GM03348 (cell line): Measurements from ENCODE around the gene SUPV3L1.

Experiments
- DNase-seq: peaks from one replicate; pipeline ENCODE4 v3.0.0; 2012; ENCODE audit warnings: low spot score

Gene SUPV3L1

DNA sequence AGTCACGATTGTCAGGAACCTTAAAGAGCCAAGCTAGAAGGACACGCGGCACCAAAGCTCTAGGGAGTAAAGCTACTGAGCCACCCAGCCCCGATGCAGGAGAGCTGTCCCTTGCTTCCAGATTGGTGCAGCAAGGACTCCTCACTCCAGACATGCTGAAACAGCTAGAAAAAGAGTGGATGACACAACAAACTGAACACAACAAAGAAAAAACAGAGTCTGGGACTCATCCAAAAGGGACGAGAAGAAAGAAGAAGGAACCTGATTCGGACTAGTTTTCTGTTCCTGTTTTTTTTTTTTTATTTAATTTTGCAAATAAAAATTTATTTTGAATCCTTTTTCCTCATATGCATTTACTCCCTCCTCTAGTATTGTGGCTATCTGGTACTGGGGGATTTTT is 28.7 kb downstream of the SUPV3L1 start:
- no peak for DNase-seq

DNA sequence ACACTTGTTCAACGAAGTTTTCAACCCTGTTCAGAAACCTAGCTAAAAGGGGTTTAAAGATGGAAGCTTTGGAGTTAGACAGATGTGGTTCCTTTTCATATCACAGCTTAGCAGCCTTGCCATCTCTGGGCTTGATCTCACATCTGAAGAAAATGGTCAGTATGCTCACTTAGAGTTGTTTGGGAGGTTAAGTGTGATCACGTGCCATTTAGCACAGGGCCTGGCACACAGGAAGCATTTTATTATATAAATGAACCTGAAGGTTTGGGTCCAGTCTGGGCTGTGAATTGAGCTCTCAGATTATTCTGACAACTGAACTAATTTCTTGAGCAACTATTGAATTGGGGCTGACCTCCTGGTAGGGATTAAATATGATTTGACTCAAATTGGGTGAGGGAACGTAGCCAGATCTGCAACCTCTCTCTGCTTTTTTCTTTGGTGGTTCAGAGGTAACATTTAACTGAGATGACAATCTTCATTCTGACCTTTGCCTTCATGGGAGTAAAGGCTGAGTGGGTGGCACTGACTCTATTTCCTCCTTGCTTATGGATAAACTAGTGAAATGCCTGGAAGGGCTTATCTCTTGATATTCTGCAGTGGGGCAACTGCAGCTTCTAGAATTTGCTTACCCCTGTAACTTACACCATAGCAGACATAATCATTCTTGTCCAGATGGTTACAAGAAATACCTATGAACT is 29.9 kb downstream of the SUPV3L1 start:
- no peak for DNase-seq

DNA sequence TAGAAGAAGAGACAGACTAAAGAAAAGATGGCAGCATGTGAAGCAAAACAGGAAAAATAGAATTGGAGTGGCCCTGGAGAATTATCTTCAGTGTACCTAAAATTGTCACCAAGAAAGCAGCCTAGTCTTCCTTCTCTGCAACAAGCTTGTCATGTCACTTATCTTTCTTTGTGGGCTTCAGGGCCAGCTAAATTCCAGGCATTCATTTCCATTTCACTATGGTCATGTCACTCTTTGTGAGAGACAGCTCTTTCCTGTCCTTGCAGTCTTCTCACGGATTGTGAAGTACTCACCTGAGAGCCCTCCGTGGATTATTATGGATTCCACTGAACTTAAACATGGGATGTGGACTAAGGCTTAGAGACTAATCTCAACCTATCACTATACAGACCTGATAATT is 31.1 kb downstream of the SUPV3L1 start:
- no peak for DNase-seq

DNA sequence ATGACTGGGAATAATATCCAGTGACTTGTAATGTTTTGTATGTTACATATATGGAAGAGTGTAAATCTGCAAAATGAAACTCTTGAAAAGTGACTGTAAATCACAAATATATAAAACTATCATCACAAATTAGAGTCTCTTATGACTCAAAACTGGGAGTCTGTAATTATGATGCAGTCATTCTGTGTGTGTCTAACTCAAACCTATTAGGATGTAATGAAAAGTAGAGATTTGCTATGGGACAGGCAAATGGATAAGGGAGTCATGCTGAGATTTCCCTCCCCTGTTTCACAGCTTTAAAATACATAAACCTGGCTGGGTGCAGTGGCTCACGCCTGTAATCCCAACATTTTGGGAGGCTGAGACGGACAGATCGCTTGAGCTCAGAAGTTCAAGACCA is 31.5 kb downstream of the SUPV3L1 start:
- no peak for DNase-seq

DNA sequence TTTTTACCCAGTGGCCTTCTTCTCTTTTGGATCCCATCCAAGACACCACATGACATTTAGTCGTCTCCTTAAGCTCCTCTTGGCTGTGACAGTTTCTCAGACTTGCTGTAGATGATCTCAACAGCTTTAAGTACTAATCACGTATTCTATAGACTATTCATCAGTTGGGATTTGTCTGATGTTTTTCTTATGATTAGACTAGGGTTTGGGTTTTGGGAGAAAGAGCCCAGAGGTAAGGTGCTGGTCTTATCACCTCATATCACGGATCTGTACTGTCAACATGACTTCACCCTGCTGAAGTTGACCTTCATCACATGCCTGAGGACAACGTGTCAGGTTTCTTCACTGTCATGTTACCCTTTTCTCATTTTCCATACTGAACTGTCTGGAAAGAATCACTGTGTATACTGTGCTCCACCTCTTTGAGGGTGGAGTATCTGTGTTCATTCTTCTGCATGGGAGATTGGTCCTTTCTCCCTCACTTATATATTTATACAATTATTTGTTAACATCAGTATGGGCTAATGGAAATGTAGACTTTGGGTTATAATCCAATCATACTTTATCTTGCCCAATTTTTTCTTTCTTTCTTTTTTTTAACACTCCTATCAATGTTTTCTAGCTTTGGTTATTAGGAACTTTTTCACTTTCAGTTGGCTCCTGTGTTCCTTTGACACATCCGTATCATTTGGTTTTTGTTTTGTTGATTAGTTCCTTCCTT is 33.7 kb downstream of the SUPV3L1 start:
- DNase-seq: no peak

DNA sequence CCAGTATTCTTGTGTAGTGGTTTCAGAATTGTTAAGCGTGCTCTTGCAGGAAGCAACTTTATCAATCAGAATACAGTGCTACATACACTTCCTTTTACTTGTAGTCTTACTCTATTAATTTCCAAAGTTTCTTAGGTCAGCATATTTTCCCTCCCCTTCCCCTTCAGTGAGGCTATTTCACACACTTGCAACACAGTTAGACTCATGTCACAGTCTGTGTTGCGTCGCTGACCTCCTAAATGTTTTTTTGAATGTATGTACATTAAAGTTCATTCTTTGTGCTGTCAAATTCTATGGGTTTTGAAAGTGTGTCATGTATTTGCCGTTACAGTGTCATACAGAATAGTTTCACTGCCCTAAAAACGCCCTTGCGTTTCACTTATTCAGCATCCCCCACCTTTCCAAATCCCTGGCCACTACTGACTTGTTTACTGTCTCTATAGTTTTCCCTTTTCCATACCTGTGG is 34.7 kb downstream of the SUPV3L1 start:
- DNase-seq: no peak

DNA sequence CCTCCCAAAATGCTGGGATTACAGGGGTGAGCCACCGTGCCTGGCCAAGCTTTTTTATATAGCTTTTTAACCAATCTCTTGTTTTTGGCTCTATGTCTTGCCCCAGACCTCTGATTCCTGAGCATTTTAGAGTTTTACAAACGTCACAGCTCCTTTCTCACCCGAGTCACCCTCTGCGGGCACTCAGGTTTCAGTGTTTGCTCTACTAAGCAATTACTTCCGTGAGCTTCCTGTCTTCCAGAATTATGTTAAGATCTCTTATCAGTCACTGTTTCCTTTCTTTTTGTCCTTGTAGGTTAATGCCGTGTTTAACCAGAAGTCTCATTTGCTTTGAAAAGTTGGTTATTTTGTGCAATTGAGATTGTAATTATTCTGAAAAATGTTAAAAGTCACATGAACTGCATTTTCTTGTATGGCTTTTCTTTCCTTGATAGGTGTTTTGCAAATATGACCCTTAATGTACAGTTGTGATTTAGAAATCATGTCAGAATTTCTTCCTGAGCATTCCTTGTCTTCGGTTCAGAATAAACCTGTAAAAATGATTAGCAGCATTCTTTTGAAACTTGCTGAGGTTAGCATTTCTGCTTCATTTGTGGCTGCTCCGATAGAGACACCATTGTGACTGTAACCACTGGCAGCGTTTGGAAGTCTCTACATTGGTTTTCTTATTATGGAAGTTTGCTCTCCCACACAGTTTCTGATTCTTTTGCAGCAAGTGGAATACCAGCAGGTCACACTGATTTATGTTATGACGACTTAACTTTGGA is 35.6 kb downstream of the SUPV3L1 start:
- no peak for DNase-seq

DNA sequence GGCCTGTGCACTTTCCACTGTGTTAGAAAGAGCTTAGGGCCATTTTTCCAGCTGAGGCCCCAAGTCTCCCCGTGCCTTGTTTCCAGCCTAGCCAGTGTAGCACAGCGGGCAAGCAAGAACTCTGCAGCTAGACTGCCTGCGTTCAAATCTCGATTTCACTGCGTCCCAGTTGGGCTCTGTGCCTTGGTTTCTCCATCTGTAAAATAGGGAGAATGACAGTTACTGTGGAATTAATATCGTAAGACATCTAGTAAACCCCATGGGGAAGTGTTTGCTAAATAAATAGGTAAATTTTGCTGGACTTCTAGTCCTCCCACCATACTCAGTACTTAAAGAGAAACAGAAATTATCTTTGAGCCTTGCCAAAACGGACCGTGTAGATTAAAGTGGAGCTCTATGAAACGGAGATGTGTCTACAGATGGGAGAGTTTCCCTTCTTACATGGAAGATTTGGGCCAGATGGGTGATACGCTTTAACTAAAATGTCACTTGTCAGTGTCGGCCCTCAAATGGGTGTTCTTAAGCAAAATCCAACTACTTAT is 36.6 kb downstream of the SUPV3L1 start:
- DNase-seq: no peak

DNA sequence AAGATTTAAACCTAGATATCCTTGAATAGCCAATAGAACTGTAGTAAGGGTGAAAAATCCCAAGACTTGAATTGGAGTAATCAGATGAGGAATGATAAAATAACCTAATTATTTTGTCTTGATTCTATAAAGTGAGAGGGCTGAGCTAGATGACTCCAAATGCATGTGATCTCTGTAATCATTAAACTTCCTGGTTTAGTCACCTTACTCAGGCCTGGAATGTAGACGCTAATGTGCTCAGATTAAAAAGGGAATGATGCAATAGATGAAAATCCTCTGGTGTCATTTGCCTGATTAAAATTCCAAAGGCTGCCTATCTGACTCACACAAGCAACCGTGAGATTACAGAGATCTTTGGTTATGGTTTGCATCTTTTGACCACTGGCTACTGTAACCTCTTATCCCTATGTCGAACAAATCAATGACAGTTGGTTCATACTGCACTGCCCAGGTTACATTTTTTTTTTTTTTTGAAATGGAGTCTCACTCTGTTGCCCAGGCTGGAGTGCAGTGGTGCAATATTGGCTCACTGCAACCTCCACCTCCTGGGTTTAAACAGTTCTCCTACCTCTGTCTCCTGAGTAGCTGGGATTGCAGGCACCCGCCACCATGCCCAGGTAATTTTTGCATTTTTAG is 37.2 kb downstream of the SUPV3L1 start:
- peak; percentile 79 for DNase-seq

DNA sequence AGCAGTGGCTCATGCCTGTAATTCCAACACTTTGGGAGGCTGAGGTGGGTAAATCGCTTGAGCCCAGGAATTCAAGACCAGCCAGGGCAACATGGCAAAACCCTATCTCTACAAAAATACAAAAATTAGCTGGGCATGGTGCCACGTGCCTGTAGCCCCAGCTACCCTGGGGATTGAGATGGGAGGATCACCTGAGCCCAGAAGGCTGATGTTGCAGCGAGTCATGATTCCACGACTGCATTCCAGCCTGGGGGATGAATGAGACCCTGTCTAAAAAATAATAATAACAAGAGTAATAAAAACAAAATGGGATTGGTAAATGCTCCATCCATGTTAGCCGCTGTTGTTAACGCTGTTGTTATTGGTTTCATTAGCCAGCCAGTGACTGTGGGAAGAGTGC is 38.8 kb downstream of the SUPV3L1 start:
- DNase-seq: no peak

DNA sequence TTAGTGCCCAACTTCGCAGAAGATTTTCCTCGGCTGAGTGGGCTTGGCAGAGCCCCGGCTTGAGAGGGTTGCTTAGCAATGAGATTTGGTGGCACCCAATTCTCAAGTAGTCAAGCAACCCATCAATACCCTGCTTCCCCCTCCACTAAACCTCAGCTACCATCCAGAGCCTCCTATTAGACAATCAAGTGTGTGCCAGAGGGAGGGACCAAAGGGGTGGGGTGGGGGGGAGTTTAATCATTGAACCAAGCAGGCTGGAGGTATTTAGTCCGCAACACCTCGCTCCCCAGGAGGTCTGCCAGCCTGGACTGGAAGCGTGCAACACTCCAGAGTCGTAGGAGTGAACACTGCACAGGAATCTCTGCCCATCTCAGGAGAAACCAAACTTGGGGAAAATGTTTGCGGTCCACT is 40.0 kb downstream of the SUPV3L1 start, which contains the start of gene HKDC1:
HKDC1 (plus strand) TSS at position 292 of the 411 bp plus-strand sequence; CDS start at position 396, 104 bp downstream.
- no peak for DNase-seq

DNA sequence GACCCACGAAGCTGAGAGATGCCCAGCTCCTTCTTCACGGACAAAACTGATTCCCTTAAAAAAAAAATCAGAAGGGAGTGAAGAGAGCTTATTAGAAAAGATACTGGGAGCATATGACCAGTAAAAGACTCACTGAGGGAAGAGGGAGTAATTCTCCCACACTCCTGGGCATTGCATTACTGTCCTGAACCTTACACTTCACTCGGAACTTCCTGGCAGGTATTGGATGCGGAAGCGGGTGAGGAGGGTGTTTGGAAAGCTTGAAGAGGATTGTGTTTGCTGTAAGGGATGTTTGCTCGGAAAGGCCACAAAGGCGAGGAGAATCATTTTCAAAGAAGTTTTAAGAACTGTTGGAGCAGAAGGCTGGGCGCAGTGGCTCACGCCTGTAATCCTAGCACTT is 40.5 kb downstream of the SUPV3L1 start:
- DNase-seq: no peak

DNA sequence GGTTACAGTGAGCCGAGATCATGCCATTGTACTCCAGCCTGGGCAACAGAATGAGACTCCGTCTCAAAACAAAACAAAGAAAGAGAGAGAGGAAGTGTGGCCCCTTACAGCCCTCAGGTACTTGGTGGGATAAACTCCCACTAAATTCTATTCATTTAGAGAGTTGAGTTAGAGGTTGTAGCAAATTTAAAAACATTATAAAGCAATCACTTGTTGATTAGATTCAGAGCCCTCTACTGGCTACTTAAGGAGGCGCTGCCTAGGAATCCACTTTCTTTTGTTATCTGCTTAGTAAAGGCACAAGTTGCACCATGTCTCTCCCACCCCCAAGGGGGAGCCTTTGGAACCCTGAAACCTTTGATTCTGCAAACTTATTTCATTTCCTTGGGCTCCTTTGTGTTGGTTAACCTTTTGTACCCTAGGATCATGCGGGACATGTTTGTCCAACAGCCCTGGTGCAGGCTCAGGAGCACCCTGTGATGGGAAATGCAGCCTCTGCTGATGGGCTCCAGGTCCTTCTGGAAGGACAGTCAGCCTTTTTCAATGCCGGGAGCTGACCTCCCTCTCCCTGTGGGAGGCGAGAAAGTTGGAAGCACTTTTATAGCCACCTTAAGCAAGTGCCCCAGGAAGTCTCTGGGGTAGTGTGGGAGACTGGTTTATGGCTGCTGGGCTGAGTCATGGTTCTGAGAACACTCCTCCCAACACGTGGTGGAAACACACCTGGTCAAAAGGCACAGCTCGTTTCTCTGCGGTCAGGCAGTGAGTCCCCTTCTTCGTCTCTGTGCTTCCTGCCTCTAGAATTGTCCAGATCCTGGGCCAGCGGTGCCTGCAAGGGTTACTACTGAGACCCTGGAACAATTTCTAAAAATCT is 42.4 kb downstream of the SUPV3L1 start:
- peak; percentile 76 for DNase-seq

DNA sequence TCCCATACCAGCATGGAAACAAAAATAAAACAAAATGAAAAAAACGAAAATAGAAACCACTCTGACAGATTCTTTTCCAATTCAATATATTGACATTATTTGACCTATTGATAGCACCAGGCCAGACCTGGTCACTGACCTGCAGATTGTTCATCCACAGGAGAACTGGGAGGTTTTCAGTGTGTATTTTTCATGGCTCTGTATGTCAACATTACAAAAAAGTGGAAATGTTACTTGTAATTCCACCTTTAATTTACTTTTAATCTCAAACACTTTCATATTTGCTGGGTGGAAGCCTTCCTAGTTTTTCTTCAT is 43.0 kb downstream of the SUPV3L1 start:
- no peak for DNase-seq

DNA sequence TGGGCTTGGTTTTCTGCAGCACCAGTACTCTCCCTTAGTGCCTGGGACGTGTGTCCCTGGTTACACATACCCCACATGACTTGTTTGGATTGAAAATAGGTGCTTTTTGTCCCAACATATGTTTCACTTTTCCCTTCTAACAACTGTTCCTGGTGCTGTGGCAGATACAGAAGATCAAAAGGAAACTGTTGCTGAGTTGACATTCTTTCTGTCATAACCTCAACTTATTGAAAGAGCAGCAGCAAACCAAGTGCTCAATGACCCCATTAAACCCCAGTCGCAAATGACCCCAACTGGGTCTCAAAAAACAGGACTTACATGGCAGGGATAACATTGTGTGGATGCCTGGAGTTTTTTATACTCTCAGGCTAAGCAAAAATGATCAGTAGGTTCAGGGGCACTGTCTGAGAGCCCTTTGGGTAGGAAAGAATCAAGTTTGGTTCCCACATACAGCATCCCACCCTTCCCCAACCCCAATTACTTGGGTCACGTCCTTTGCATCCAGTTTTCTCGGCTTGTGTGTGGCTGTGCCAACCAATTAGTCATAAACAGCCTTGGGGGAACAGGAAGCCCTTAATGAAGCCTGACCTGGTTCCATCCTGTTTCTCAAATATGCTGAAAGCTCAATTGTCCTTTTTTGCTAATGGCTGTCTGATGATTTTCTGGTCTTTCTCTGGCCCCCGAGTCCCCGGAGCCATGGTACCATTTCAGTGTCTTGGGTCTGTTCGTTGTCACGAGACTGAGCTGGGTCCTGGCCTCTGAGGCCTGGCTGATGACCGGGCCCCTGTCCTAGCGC is 45.0 kb downstream of the SUPV3L1 start:
- DNase-seq: peak; percentile 36

DNA sequence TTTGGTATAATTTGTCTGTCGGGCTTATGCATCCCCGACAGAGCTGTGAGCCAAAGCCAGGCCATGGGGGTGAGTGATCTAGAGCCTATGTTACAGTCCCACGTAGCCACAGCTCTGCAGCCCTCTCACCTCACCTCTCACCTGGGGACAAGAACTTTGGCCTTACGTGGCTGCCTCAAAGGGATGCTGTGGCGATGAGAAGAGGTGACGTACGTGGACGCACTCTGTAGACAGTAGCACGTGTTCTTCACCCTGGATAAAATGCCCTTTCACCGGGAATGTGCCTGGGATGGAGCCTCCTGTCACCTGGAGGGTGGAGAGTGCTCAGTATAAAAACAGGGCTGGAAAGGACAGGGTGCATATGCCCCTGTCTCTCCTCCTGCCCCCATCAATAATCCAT is 45.6 kb downstream of the SUPV3L1 start:
- no peak for DNase-seq

DNA sequence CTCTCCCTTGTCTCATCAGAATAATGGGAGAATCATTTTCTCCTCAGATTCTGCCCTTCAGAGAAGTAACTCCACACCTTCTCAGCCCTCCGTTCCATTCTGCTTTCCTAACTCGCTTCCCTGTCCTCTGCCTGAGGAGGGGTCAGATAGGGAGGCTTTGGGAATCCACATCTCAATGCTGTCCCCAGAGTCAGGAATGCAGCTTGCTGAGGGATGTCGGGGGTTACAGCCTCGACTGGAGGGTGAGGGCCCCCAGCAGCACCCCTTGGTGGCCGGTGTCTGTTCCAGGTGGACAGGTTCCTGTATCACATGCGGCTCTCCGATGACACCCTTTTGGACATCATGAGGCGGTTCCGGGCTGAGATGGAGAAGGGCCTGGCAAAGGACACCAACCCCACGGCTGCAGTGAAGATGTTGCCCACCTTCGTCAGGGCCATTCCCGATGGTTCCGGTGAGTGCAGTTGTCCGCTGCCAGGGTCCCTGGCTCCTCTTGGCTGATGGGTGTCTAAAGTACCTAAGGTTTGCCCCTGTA is 47.0 kb downstream of the SUPV3L1 start:
- no peak for DNase-seq

DNA sequence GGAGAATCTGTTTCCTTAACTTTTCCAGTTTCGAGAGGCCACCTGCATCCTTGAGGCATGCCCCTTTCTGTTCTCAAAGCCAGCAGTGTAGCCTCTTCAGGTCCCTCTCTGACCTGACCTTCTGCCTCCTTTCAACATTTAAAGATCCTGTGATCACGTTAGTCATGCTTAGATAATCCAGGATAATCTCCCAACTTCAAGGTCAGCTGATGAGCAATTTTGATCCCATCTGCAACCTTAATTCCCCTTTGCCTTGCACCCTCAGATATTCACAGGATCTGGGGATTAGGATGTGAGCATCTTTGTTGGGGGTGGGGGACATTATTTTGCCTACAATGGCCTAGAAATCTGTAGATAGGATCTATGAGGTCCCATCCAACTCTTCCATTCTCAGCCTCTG is 48.1 kb downstream of the SUPV3L1 start:
- DNase-seq: no peak

DNA sequence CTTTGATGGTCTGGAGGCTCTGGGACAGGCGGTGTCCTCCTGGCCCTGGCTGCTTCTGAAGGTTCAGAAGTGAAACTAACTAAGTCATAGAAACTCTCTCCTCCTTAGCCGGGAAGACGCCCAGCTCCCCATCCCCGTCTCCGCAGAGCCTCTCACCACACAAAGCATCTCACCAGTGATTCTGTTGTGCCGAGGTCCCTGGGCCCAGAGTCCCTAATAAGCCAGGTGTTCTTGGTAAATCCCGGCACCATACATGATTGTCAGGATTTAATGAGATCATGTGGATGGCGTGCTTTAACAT is 49.5 kb downstream of the SUPV3L1 start:
- no peak for DNase-seq

DNA sequence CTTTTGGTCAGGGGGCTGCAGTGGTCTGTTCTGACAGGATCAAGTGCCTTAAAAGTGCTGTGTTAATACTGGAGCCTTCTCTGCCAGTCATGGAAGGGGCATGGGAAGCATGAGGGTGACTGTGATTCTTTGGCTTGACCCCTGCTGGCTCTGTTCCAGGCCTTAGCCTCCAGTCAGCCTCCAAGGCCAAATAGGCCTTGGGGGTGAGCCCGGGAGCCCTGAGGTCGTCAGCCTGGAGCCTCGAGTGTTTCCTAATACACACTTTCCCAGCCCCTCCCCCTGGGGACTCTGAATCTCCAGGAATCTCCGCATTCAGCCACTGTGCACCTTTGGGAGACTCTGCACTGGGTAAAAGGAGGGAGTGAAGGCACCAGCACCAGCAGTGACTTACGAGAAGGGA is 50.1 kb downstream of the SUPV3L1 start:
- DNase-seq: no peak
